Measurements from ENCODE around the gene LYPD4. TPM values are rescaled to one million over a fixed set of nuclear protein-coding genes. Genes with fewer than 3 reads are reported as not detected.

Gene LYPD4
- total RNA-seq, 1 experiment from 2014 or later = not detected

- TF ChIP-seq MXD4 (CRISPR knock-in tag; IDR thresholded peaks at IDR 0.05; ENCODE audit: borderline replicate concordance) = no peak
- TF ChIP-seq FOXK1 (CRISPR knock-in tag; IDR thresholded peaks at IDR 0.05) = no peak
- TF ChIP-seq ZNF671 (CRISPR knock-in tag; IDR thresholded peaks at IDR 0.05) = no peak
- TF ChIP-seq, protein P1, sequence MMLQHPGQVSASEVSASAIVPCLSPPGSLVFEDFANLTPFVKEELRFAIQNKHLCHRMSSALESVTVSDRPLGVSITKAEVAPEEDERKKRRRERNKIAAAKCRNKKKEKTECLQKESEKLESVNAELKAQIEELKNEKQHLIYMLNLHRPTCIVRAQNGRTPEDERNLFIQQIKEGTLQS (CRISPR knock-in tag; conservative IDR thresholded peaks at IDR 0.05) = no peak
- TF ChIP-seq SMAD3 (CRISPR knock-in tag; IDR thresholded peaks at IDR 0.05; ENCODE audit: borderline replicate concordance) = no peak
- TF ChIP-seq FOXJ3 (CRISPR knock-in tag; IDR thresholded peaks at IDR 0.05; ENCODE audit: borderline replicate concordance) = no peak
- no peak for TF ChIP-seq ZNF532 (CRISPR knock-in tag; IDR thresholded peaks at IDR 0.05; ENCODE audit: borderline replicate concordance)
- TF ChIP-seq HMGA2 (CRISPR knock-in tag; IDR thresholded peaks at IDR 0.05) = no peak
- TF ChIP-seq, protein P2, sequence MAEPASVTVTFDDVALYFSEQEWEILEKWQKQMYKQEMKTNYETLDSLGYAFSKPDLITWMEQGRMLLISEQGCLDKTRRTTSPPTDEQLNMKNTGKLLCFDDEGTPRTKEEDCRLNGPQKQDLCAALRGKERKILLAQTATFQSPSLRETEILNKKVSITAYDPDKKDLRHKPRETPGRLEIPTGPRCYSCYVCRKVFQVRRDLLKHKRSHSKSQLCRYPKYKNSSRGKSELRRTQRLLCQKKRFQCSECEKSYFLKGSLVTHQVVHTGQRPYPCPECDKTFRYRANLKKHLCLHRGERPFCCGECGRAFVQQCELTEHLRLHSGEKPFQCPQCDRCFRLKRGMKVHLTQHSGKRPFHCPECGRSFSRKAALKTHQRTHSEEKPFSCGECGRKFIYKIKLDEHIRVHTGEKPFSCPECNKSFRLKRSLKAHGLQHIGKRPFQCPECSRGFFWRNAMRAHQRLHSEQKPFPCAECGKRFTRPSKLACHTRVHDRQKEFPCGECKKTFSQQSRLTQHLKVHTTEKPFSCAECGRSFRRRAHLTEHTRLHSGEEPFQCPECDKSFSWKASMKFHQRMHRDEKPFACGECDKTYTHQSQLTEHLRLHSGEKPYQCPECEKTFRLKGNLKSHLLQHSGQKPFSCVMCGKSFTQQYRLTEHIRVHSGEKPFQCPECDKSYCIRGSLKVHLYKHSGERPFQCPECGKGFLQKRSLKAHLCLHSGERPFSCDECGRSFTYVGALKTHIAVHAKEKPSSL (CRISPR knock-in tag; conservative IDR thresholded peaks at IDR 0.05) = no peak
- TF ChIP-seq, protein P3, sequence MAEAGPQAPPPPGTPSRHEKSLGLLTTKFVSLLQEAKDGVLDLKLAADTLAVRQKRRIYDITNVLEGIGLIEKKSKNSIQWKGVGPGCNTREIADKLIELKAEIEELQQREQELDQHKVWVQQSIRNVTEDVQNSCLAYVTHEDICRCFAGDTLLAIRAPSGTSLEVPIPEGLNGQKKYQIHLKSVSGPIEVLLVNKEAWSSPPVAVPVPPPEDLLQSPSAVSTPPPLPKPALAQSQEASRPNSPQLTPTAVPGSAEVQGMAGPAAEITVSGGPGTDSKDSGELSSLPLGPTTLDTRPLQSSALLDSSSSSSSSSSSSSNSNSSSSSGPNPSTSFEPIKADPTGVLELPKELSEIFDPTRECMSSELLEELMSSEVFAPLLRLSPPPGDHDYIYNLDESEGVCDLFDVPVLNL (CRISPR knock-in tag; IDR thresholded peaks at IDR 0.05; ENCODE audit: borderline replicate concordance, low read depth) = no peak
- no peak for DNase-seq (ENCODE audit: low spot score)
- Mint-ChIP-seq H3K36me3 (no peaks in the 10 kb centered on the region), H3K27me3 (ENCODE audit: low read depth) (peaks cover 42% of the 10 kb centered on the region), H3K9me3 (peaks cover 4% of the 10 kb centered on the region), H3K4me3 (no peak overlapping the region), H3K27ac (no peak overlapping the region), H3K4me1 (no peaks in the 10 kb centered on the region)
- ChIA-PET CTCF (interaction anchor here (0.6 to 3.3 kb wide), 6 partner anchors 13 to 635 kb away, joined by 3 to 21 read pairs (median 10); partner anchors contain the start of gene CEACAM6), POLR2A (interaction anchor here (1.1 to 1.7 kb wide), 2 partner anchors 21 to 87 kb away, joined by 3 to 5 read pairs; partner anchors contain the start of gene RPS19)
- ATAC-seq = no peak
Measured at GRCh38 chr19:41839211-41839610, 5.3 kb downstream of the LYPD4 start.

DNA sequence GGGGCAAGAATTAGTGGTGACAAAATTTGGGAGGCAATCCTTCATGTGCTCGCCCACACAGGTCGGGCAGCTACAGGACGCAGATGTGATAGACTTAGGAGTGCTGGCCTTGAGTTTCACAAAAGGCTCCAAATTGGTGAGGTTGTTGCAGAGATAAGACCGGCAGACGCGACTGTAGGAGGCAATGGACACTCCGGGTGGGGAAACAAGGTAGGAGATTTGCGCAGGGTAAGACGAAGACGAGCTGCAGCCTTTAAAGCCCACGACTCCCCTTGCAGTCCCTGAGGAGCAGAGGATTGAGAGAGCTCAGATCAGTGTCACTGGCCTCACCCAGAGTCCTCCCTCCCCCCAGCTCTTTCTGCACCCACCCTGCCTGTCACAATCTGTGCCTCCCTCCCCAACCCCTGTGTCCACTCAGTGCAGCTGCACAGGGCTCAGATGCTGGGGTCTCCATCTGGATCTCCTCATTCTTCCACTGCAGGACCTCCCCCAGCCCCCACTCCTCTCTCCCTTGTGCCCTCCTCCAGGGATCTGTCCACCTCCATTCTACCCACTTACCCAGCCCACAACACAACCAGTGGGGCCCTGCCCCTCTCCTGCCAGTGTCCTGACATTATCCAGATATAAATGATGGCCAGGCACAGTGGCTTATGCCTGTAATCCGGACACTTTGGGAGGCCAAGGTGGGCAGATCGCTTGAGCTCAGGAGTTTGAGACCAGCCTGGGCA is 6.3 kb downstream of the LYPD4 start:
- Mint-ChIP-seq H3K4me1 (no peaks in the 10 kb centered on the region), H3K9me3 (no peaks in the 10 kb centered on the region), H3K27me3 (ENCODE audit: low read depth) (peaks cover 31% of the 10 kb centered on the region), H3K36me3 (no peaks in the 10 kb centered on the region), H3K27ac (no peak overlapping the region), H3K4me3 (no peak overlapping the region)
- ChIA-PET POLR2A (interaction anchor here (1.1 to 1.7 kb wide), 2 partner anchors 22 to 86 kb away, joined by 3 to 5 read pairs; partner anchors contain the start of gene RPS19), CTCF (interaction anchor here (0.6 to 3.3 kb wide), 4 partner anchors 18 to 131 kb away, joined by 5 to 21 read pairs (median 16); partner anchors contain the start of gene CEACAM6)
- ATAC-seq (no peak), DNase-seq (ENCODE audit: low spot score) (no peak)
- TF ChIP-seq TEAD4 (CRISPR knock-in tag; IDR thresholded peaks at IDR 0.05) = no peak
- no peak for TF ChIP-seq CREB1 (CRISPR knock-in tag; IDR thresholded peaks at IDR 0.05)
- TF ChIP-seq, protein P3 (CRISPR knock-in tag; IDR thresholded peaks at IDR 0.05; ENCODE audit: borderline replicate concordance, low read depth) = no peak
- no peak for TF ChIP-seq RORB (CRISPR knock-in tag; IDR thresholded peaks at IDR 0.05)
- no peak for TF ChIP-seq AFF4 (CRISPR knock-in tag; IDR thresholded peaks at IDR 0.05; ENCODE audit: borderline replicate concordance)
- no peak for TF ChIP-seq ZSCAN18 (CRISPR knock-in tag; IDR thresholded peaks at IDR 0.05)
- no peak for TF ChIP-seq NFYB (CRISPR knock-in tag; conservative IDR thresholded peaks at IDR 0.05; ENCODE audit: low read depth)
- TF ChIP-seq ZNF671 (CRISPR knock-in tag; IDR thresholded peaks at IDR 0.05) = no peak
- TF ChIP-seq TCF7 (CRISPR knock-in tag; IDR thresholded peaks at IDR 0.05; ENCODE audit: low read depth) = no peak
- TF ChIP-seq JAZF1 (CRISPR knock-in tag; IDR thresholded peaks at IDR 0.05) = no peak

Data from WTC11 (cell line).